ENCODE measurements around the gene KLF5. TPM values are rescaled to one million over a fixed set of nuclear protein-coding genes. Genes with fewer than 3 reads are reported as not detected.
"Not testable (repeated sequence)": the region's sequence is repeated elsewhere in the genome, so short reads cannot be mapped to it uniquely, and the experiment has no call there.

Gene KLF5
- 30.9 TPM for total RNA-seq

DNA sequence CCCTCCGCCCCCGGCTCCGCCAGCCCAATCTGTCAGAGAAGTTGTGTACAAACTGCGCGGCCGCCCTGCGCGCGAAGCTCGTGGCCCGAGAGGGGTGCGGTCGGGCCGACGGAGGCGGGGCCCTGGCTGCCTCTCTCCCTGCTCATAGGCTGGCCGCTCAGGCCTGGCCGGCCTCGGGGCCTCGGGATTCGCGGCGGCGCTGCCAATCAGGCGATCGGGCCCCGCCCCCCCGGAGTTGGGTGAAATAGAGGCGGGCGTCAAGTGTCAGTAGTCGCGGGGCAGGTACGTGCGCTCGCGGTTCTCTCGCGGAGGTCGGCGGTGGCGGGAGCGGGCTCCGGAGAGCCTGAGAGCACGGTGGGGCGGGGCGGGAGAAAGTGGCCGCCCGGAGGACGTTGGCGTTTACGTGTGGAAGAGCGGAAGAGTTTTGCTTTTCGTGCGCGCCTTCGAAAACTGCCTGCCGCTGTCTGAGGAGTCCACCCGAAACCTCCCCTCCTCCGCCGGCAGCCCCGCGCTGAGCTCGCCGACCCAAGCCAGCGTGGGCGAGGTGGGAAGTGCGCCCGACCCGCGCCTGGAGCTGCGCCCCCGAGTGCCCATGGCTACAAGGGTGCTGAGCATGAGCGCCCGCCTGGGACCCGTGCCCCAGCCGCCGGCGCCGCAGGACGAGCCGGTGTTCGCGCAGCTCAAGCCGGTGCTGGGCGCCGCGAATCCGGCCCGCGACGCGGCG is at the start of gene KLF5:
TSS of gene KLF5 (plus strand) at position 270 of the 724 bp plus-strand sequence. CDS start at position 593, 323 bp downstream.
- peak; percentile 88 for DNase-seq

DNA sequence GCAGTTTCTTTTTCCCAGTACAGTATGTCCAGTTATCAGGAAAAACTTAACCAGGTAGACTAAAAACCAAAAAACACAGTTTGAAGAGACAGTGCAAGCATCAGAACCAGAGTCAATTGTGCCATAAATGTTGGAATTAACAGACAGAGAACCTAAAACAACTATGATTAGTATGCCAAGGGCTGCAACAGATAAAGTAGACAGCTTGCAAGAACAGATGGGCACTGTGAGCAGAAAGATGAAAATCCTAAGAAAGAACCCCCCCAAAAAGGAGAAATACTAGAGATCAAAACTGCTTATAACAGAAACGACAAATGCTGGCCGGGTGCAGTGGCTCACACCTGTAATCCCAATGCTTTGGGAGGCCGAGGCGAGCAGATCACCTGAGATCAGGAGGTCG is 47.1 kb upstream of the KLF5 start:
- no peak for DNase-seq

DNA sequence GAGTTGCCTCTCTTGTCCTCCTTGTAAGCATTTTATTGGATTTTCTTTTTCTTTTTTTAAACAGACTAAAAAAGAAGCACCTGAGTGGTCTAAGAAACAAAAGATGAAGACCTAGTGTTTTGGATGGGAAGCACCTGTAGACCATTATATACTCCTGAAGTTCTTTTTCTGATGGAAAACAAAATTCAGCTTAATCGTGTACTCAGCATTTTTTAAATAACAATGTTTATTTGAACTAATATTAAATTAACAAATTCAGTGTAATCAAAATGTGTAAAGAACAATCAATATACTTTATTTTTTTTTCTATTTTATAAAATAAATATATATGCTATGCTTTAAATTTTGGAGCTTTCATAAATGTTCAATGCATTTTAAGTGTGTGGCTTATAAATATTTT is 43.0 kb upstream of the KLF5 start:
- DNase-seq, result no peak

DNA sequence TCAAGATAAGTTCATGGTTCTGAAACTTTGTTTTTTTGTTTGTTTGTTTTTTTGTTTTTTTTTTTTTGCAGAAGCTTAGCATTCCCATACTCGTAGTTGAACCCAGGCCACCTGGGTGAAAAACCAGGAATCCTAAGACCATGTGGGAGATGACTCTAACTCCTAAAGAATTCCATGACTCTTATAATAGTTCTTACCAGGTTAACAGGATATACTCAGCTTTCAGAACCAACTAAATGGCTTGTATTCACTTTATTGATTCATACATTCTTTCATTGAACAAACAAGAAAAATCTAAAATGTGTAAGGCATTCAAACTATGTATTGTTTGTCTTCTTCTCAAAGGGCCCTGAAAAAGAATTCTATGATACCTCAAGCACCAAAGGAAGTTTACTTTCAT is 40.5 kb upstream of the KLF5 start:
- DNase-seq, result no peak

DNA sequence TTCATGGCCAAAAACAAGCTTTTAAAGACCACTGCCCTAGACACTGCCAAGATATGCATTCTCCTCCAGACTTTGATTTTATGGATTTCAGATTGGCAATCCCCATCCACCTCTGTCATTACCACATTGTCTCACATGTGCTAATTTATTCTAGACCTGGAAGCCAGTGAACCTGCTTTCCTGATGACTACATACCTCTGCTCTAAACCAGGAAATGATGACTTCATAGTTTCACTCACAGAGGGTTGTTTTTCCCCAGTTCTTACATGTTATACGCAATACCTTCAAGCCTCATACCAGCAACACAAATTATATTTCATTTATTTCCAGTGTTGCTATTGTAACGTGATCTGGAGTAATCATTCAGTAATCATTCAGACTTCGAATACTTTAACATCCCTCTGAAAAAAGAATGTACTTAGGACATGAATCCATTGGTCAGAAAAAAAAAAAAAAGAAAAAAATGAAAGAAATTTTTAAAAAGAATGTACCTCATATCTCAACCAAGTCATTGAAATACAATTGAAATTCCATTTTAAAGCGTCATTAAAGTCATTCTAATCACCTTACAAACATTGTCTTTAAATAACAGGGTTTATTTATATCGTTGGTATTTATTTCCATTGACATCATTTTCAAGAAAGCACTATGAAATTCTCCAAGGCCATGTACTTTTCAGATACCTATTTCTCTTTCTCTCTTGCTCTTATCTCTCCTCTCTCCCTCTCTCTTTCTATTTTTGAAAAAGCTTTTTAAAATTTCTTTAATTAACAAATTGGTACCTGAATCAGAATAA is 33.4 kb upstream of the KLF5 start:
- no peak for DNase-seq

DNA sequence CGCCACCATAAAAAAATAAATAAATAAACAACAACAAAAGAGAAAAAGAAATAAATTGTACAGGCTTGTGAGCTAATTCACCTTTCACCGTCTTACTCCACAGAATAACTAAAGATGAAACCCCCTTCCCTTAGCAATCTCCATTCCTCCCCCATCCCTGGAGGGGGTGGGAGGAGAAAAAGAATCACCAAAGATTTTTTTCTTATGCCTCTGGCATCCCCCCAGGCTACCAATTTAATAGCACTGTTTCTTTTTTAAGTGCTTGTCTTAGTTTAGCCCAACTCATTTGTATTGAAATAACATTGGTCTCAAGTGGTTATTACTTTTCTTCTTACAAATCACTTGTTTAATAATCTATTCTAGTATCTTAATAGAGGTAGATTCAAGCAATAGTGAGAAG is 23.9 kb upstream of the KLF5 start:
- DNase-seq, result no peak

DNA sequence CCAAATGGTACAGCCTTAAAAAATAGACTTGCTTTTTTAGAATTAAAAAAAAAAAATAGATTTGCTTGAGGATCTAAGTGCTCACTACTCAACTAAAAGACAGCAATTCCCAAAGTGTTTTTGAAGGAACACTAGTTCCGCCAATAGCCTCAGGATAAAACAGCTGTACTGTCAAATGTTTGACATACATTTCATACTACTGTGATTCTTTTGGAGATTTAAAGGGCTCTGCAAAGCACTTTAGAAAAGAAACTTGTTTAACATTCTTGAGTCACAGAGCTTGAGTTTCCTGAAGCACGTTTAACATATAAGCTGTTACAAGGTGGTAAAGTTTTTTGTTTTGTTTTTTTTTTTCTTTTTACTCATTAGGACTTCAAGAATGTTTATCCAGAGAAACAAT is 23.1 kb upstream of the KLF5 start:
- no peak for DNase-seq

DNA sequence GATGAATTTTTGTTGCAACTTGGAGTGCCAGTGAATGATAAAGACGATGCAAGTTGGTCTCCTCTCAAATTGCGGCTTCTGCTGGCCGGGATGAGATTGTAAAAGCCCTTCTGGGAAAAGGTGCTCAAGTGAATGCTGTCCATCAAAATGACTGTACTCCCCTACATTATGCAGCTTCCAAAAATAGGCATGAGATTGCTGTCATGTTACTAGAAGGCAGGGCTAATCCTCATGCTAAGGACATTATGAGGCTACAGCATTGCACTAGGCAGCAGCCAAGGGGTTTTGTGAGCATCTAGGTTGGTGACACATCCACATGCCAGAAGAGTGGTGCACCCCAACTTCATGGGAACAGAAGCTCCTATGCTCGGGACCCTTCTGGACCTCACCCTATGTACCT is 22.2 kb upstream of the KLF5 start:
- no peak for DNase-seq

DNA sequence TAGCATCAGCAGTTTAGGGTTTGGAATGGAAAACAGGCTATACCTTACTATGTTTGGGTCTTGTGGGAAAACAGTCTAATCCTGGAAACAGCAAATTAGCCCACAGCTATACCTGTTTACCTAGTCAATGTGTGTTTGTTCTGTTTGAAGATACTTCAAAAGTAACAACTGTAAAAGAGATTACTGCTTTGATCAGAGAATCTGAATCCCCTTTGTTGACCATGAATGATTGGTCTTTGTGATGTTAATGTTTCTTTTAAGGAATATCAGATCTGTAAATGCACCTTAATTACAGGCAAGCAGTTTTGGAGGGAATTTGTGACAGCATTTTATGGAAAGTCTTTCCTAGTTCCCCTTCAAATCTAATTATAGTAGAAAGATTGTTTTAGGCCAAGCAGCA is 20.7 kb upstream of the KLF5 start:
- DNase-seq, result no peak

DNA sequence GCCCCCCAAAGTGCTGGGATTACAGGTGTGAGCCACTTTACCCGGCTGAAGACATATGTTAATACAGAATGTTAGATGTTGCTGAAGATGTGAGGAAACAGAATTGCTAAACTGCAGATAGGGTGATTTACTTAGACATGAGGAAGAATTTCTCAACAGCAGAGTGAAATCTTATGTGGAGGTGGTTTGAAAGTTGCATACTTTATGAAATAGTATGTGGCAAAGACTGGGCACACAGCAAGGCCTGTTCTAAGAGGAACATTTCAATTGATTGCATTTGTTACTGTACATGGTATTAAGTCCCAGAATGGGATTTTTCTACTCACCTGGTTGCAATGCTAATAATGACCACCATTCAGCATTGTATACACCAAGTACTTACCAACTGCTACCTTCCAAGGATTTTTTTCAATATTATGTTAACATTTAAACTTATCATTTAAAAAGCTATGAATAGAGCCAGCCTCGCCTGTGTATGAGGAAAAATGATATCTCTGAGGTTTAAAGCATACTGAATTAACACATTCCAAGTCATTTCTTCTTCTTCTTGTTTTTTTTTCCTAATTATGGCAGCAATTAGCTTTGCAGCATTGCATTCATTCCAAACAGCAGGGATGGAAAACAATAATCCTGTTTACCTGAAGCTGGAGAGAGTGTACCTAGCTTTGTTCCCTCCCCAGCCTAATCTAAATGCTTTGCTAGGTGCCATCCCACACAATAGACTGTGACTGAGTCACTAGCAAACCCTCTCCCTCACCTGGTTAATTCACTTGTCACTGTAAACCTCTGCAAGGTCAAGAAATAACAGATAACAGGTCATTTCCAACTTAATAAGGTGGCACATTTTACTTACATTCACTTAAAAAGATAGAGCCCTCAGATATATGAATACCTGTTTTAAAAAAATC is 19.4 kb upstream of the KLF5 start:
- no peak for DNase-seq

DNA sequence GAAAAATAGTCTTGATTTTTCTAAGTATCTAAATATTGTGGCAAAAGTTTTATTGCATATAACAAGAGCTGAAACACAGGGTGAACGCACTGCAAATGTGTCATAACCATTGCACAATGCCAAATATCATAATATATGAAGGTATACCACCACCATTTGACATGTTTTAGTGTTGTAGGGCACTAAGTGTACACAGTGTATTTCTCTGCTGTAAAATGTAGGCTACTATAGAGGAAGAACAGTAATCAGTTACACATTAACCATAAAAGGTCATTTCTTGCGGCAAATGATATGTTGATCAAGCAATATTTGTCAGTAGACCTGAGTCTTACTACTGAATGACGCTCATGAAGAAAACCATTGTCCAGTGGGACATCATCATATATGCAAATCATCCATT is 18.3 kb upstream of the KLF5 start:
- DNase-seq, result no peak

DNA sequence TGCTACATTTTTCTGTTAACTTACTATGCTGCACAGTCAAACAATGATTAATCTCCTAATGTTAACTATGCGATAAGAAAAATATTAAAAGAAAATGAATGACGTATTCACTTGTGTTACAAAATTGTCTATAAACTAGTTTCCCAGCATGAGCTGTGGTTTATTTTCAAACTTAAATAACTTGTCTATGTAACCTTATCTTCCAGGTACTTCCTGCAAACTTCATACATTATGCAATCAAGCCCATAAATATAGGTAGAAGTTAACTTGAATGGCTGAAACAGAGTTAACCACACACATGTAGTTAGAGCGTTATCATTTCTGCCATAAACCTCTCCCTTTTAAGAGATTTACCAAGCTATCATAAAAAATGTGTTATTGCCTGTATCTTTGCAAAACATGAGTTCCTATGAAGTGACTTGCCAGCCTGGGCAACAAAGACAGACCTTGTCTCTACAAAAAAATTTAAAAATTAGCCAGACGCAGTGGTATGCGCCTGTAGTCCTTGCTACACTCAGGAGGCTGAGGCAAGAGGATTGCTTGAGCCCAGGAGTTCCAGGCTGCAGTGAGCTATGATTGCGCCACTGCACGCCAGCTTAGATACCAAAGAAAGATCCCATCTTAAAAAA is 17.7 kb upstream of the KLF5 start:
- DNase-seq, result no peak

DNA sequence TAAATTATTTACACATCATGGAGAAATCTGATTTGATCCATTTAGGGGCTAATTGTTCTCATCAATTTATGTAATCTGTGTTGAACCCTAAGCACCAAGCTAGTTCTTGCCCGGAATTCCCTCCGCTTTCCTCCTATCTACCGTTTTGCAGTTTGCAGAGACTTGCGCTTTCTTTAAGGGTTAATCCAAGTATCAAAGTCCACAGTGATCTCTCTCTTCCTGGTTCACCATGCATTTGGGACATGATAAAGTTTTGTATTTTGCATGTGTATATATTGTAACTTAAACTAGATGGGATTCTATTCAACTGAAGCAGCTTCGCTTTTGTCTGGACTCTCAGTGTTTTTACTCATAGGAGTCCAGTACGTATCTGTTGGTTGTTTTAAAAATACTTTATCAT is 13.8 kb upstream of the KLF5 start:
- DNase-seq, result no peak

DNA sequence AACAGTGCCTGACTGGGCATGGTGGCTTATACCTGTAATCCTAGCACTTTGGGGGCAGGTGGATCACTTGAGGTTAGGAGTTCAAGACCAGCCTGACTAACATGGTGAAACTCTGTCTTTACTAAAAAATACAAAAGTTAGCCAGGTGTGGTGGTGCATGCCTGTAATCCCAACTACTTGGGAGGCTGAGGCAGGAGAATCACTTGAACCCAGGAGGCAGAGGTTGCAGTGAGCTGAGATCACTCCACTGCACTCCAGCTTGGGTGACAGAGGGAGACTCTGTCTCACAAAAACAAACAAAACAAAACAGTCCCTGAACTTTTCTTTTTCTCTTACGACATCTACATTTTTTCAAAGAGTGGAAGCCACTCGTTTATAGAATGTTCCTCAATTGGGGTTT is 10.2 kb upstream of the KLF5 start:
- not testable (repeated sequence) for DNase-seq

DNA sequence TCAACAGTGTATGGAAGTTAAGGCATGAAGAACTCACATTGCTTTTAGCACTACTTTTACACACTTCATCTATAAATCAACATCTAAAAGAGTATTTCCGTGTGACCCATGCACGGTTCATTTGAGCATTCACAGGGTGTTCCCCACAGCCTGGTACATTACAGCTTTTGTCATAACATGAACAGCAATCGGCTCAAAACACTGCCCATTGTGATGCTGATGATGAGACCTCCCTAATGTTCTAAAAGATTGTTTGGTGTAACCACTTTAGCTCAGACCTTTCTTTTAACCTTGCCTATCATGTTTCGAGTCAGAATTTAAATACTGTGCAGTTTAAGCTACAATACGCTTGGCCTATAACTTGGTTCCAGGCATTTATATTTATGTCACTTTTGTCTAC is 4.1 kb upstream of the KLF5 start:
- DNase-seq, result no peak

DNA sequence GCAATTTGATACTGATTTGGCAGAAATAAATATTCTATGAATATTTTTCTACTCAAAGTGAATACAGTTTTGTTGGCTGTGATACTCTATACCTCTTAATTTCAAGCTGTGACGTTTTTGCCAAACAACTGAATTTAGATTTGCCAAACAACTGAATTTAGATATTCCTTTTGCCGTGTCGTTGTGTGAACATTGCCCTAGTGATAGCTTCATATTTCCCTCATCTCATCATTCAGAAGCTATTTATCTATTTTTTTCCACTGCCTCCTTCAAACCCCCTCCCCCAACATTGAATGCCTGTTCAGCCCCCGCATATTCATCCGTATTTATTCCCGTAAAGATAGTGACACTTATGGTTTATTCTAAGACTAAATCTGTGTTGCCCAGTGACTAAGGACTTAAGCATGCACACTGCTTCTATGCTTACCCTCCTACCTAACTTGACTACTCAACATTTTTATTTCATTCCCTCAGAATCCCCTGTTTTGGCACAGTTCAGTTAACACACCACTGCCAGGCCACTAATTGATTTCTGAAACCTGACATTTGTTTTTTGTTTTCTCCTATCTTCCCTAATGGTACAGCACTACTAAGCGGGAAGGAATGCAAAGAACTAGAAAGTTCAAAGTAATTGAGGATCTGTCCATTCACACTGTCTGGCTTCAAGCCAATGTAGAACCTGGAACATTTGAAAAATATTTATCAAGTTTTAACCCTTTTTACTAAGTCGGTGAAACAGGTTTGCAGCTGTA is 2.8 kb upstream of the KLF5 start:
- DNase-seq, result no peak

DNA sequence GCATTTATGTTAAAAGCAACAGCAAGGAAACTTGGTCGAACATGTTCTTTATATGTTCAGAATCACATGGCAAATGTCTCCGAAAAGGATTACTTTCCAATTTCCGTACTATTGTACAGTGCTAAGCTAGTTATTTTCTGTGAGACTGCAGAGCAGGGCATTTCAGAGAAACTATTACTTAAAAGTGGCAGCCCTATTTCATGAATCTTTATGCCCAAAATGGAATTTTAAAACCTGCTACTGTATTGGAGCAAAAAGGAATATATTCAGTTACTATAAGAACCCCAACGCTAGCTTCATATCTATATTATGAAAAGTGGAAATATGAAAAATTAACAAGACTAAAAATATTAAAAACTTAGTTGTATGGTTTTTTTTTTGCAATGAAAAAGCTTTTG is 2.2 kb upstream of the KLF5 start:
- no peak for DNase-seq

DNA sequence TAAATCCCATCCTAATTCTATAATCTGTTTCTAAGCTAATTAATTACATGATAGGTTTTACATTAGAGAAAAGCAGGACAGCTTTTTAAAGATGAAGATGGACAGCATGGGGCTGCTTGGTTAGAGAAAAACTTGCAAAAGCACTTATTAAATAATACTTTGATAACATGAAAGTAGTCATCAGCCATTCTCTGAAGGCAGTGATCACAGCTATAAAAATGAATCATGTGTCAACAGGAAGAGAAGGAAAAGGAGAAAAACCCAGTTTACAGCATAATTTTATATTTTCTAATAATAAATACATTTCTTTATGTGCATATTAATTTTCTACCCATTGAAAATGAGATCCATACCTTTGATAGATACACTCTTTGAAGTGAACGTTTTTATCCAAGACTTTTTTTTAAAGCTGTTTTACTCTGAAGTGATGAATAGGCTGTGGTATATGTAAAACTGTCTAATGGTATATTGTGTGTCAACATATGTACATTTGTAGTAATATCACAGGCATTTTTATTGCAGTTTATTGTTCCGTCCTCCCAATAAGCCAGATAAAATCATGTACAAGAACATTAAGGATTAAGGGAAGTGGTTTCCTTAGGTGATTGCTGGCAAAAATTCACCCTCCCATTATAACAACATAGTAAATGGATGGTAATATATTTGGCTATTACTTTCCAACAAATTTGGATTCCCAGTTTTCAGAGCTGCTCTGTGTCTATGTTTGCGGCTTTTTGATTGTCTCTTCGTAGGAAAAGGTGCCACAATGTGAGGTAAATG is 1.3 kb upstream of the KLF5 start:
- DNase-seq, result no peak

DNA sequence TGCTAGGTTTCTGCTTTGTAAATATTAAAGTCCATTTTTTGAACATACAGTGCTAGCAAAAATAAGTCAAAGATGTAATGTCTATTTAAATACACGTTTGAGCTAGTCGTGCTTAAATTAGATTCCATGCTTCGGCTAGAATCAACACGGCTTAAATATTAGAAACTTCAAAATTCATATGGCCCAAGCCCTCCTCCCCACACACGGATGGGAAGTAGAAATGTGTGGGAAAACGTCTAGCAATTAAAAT is 816 bp upstream of the KLF5 start:
- no peak for DNase-seq

DNA sequence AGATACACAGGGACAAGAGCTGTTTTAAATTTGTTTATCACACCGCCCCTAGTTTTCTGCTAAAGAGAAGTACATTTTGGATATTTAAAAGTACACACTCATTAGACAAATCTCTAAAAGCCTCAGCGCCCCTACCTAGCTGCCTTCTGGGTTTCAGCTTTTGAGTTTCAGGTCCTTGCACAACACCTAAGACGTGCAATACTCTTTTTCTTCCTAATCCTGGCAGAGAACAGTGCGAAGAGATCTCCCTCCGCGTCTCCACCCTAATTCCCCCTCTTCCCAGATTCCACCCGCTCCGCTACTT is 421 bp upstream of the KLF5 start:
- DNase-seq, result no peak

DNA sequence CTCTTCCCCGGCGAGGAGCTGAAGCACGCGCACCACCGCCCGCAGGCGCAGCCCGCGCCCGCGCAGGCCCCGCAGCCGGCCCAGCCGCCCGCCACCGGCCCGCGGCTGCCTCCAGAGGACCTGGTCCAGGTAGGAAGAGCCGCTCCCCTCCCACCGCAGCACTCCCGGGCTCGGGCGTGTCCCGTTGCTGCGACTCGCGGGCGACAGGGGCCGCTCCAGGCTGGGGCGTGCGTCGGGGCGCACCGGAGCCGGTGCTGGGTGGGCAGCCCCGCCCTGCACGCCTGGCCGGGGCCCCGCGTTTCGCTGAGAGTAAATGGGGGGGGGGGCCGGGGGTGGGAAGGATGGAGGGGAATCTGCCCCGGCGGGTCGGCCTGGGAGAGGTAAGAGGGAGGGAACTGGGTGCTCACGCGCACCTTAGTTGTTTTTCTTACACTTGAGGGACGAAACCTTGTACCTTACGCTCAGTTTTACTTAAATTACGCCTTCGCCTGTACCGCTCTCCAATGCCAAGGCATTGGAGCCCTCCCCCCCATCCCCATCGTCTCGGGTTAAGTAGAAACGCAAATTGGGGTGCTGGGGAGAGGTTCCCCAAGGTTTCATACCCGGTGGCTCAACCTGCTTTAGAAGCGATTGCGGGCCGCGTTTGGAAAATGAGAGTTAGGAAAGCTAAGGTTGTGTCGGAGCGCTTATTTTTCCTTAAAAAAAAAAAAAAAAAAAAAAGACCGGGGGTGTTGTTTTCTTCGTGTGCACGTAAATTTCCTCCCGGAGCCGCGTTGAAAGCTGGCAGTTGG is 850 bp downstream of the KLF5 start:
- no peak for DNase-seq
